ENCODE results near the gene TTC31.
"Not testable (repeated sequence)": the region's sequence is repeated elsewhere in the genome, so short reads cannot be mapped to it uniquely, and the experiment has no call there.

The TTC31 gene

DNA sequence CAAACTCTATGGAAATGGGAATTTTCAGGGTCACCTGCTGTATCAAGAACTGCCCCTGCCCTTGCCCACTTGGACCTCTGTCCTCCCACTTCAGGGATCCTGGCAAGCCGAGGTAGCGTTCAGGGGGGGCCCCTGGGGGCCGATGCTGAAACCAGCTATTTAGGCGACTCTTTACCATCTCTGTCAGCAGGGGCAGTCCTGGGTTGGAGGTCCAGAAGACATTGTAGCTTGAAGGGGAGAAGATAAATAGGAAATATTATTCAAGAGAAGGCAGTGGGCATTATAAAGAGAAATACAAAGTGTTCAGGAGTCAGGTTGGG lies 20.1 kb upstream of the TTC31 start:
- Mint-ChIP-seq H3K9me3 (no peaks in the 10 kb centered on the region), H3K36me3 (ENCODE audit: low read depth) (peaks cover 61% of the 10 kb centered on the region), H3K27me3 (no peaks in the 10 kb centered on the region), H3K4me3 (peak overlapping the region; percentile 99), H3K4me1 (ENCODE audit: low read depth) (peaks cover 38% of the 10 kb centered on the region), H3K27ac (peak overlapping the region; percentile 73)
- DNase-seq, result no peak

DNA sequence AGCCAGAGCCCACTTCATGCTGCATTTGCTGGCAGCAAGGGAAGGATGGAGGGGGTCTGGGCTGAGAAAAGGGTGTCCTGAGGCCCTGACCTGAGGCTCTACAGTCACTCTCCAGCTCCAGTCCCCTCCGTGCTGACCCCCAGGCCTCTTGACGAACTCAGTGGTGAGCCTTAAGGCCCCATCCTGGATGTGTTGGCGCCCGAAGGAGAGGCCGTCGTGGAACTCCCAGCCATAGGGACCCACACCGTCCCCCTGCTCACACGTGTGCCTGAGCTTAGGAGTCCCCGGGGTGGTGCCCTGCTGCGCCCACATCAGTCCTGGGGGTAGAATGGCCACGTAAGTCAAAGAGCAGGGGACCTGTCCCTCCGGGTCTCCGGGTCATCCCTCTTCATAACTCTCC lies 18.5 kb upstream of the TTC31 start:
- no peak for DNase-seq

DNA sequence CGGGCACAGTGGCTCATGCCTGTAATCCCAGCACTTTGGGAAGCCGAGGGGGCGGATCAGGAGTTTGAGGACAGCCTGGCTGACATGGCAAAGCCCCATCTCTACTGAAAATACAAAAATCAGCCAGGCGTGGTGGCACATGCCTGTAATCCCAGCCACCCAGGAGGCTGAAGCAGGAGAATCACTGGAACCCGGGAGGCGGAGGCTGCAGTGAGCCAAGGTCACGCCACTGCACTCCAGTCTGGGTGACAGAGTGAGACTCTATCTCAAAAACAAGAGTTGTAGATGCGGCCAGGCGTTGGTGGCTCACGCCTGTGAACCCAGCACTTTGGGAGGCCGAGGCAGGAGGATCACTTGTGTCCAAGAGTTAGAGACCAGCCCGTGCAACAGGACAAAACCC lies 12.1 kb upstream of the TTC31 start:
- not testable (repeated sequence) for DNase-seq, H3K9me3 Mint-ChIP-seq, H3K27me3 Mint-ChIP-seq
- Mint-ChIP-seq H3K27ac (peak overlapping the region; percentile 91), H3K4me1 (ENCODE audit: low read depth) (peaks cover 31% of the 10 kb centered on the region), H3K36me3 (ENCODE audit: low read depth) (peaks cover 50% of the 10 kb centered on the region), H3K4me3 (peak overlapping the region; percentile 56)

More for the DNA sequence above, 18.5 kb upstream of the TTC31 start:
- Mint-ChIP-seq H3K27ac (peak overlapping the region; percentile 86), H3K4me1 (ENCODE audit: low read depth) (peaks cover 29% of the 10 kb centered on the region), H3K9me3 (no peaks in the 10 kb centered on the region), H3K27me3 (no peaks in the 10 kb centered on the region), H3K36me3 (ENCODE audit: low read depth) (peaks cover 54% of the 10 kb centered on the region), H3K4me3 (peak overlapping the region; percentile 99)

DNA sequence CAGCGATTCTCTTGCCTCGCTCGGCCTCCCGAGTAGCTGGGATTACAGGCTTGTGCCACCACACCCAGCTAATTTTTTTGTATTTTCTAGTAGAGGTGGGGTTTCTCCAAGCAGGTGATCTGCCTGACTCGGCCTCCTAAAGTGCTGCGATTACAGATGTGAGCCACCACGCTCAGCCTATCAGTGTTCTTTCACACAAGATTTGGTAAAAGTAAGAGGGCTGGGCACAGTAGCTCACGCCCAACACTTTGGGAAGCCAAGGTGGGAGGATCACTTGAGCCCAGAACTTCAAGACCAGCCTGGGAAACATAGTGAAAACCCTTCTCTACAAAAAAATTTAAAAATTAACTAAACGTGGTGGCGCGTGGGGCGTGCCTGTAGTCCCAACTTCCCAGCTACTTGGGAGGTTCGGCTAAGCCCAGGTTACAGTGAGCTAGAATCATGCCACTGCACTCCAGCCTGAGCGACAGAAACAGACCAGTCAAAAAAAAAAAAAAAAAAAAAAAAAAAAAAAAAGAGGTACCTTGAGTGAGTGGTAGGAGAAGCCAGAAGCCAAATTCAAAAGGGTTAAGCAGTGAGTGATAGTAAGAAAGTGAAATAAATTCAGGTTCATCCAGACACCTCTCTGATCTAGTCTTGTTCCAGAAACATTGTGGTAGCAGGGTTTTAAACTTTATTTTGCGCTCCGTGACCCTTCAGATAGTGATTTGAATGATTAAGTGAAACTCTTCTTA lies 11.4 kb upstream of the TTC31 start:
- peak overlapping the region; percentile 99 for H3K27ac Mint-ChIP-seq
- H3K36me3 Mint-ChIP-seq (ENCODE audit: low read depth), result peaks cover 55% of the 10 kb centered on the region
- H3K9me3 Mint-ChIP-seq, result no peaks in the 10 kb centered on the region

DNA sequence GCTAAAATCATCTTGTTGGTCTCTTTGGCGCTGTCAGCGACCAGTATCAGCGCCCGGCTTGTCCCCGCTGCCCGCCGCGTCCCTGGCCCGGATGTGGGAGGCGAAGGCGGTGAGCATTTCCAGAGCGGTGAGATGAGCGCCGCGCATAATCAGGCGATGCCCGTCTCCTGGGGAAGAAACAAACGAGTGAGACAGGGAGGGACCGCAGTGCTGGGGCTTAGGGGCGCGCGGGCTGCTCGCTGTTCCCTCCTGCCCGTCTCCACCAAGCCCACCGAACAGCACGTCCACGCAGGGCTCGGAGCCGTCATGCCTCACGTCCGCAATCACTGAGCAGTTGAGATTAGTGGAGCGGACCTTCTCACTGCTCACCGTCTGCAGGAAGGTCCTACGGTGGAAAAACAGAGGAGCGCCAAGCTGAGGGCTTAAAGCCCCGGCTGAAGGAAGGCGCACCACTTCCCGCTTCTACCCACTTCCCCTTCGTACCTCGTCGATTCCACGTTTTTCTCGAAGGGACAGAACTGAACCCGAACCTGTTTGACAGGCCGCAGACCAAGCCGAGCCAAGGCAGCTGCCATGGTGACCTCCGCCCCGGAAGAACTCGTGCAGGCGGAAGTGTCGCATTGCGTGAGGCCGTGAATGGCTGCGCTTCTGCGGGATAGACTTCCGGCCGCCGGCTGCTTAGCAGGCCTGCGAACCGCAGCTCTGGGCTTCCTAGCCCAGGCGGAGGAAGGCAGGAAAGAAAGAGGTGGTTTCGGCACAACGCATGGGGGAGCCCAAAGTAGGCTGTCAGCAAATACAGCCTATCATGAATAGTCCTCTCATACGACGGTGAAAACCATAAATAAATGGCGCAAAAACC lies 10.6 kb upstream of the TTC31 start, which contains the start of gene MRPL53:
Gene MRPL53, minus strand, starts transcription at position 595 of the 859 bp plus-strand sequence. Its CDS starts 20 bp downstream, at position 575.
- Mint-ChIP-seq H3K36me3 (ENCODE audit: low read depth) (peaks cover 63% of the 10 kb centered on the region), H3K4me1 (ENCODE audit: low read depth) (peaks cover 26% of the 10 kb centered on the region), H3K9me3 (no peaks in the 10 kb centered on the region), H3K27me3 (no peaks in the 10 kb centered on the region), H3K4me3 (peak within 1 kb of the TSS; percentile 96), H3K27ac (peak within 1 kb of the TSS; percentile 99)
- peak; percentile 98 for DNase-seq

More for the DNA sequence above, 11.4 kb upstream of the TTC31 start:
- H3K4me3 Mint-ChIP-seq, result peak overlapping the region; percentile 96
- peaks cover 27% of the 10 kb centered on the region for H3K4me1 Mint-ChIP-seq (ENCODE audit: low read depth)
- H3K27me3 Mint-ChIP-seq, result no peaks in the 10 kb centered on the region
- DNase-seq, result no peak

DNA sequence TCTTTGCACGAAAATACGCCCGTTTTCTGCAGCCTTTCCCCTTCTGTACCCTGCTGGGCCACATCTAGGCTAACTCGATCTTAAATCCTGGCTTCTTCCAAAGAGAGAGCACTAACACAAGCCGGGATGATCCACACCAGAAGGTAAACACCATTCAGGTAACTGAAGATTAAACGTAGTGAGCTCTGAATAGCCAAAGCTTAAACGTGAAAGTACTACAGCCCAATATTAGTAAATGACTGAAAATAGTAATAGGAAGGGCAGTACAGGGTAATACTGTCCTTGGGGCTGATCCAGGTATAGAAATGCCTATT lies 10.0 kb upstream of the TTC31 start:
- DNase-seq, result no peak
- peak overlapping the region; percentile 99 for H3K27ac Mint-ChIP-seq
- peak overlapping the region; percentile 96 for H3K4me3 Mint-ChIP-seq
- H3K36me3 Mint-ChIP-seq (ENCODE audit: low read depth), result peaks cover 67% of the 10 kb centered on the region
- H3K4me1 Mint-ChIP-seq (ENCODE audit: low read depth), result peaks cover 26% of the 10 kb centered on the region
- H3K9me3 Mint-ChIP-seq, result no peaks in the 10 kb centered on the region
- H3K27me3 Mint-ChIP-seq, result no peaks in the 10 kb centered on the region

DNA sequence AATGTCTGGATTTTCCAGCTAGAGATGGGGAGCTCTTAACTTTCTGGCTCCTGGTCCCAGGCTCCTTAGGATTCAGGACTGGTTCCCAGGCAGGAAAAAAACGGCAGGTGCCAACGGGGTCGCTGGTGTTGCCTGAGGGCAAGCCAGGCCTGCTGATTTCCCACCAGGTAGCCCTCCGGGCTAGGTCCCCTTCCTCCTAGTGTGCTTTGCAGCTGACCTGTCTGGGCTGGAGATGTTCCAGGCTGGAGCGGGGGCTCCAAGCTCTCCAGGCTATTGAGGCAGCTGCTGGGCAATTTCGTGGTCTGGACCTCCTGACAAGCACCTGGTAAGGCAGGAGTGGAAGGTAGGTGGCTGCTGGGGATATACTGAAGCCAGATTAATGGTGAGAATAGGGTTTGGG lies 8.4 kb upstream of the TTC31 start:
- H3K9me3 Mint-ChIP-seq, result no peaks in the 10 kb centered on the region
- H3K4me3 Mint-ChIP-seq, result no peak overlapping the region
- H3K27me3 Mint-ChIP-seq, result no peaks in the 10 kb centered on the region
- H3K36me3 Mint-ChIP-seq (ENCODE audit: low read depth), result peaks cover 73% of the 10 kb centered on the region
- no peak overlapping the region for H3K27ac Mint-ChIP-seq
- DNase-seq, result no peak
- peaks cover 29% of the 10 kb centered on the region for H3K4me1 Mint-ChIP-seq (ENCODE audit: low read depth)

DNA sequence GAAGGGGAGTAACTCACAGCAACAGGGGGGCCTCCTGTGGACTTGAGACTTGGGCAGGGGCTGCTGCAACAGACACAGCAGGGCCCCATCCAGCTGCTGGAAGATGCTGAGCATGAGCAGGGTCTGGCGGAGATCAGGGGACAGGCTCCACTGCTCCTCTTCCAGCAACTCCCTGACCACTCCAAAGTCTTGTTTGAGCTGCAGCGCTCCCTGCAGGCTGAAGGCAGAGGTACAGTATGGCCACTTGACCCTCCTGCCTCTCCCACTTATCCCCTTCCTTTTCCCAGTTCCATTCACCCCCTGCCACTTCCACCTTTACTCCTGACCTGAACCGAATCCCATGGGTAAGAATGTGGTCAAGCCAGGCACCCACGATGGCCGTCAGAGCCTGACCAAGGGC lies 8.0 kb upstream of the TTC31 start:
- Mint-ChIP-seq H3K4me1 (ENCODE audit: low read depth) (peaks cover 28% of the 10 kb centered on the region), H3K9me3 (no peaks in the 10 kb centered on the region), H3K36me3 (ENCODE audit: low read depth) (peaks cover 75% of the 10 kb centered on the region), H3K27ac (no peak overlapping the region), H3K4me3 (no peak overlapping the region), H3K27me3 (no peaks in the 10 kb centered on the region)
- DNase-seq, result no peak

DNA sequence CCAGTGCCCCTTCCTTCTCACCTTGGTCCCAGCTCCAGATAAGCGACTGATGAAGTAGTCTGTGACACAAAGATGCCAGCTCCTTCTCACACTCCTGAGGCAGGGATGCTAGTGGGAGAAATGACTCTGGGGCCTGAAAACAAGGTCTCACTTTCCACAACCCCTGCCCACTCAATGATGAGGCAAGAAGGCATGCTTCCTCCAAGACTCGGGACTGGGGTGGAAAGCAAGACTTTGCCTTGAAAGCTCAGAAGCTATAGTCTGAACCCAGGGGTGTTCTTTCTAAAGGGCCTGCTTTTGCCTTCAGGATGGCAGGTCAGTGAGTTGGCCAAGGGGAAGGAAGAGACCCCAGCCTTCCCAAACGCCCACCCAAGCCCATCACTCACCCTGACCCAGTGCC lies 1.4 kb upstream of the TTC31 start:
- H3K4me3 Mint-ChIP-seq, result peak overlapping the region; percentile 99
- no peaks in the 10 kb centered on the region for H3K9me3 Mint-ChIP-seq
- no peak for DNase-seq
- H3K27me3 Mint-ChIP-seq, result no peaks in the 10 kb centered on the region
- H3K36me3 Mint-ChIP-seq (ENCODE audit: low read depth), result peaks cover 67% of the 10 kb centered on the region
- peak overlapping the region; percentile 30 for H3K27ac Mint-ChIP-seq
- peaks cover 39% of the 10 kb centered on the region for H3K4me1 Mint-ChIP-seq (ENCODE audit: low read depth)

DNA sequence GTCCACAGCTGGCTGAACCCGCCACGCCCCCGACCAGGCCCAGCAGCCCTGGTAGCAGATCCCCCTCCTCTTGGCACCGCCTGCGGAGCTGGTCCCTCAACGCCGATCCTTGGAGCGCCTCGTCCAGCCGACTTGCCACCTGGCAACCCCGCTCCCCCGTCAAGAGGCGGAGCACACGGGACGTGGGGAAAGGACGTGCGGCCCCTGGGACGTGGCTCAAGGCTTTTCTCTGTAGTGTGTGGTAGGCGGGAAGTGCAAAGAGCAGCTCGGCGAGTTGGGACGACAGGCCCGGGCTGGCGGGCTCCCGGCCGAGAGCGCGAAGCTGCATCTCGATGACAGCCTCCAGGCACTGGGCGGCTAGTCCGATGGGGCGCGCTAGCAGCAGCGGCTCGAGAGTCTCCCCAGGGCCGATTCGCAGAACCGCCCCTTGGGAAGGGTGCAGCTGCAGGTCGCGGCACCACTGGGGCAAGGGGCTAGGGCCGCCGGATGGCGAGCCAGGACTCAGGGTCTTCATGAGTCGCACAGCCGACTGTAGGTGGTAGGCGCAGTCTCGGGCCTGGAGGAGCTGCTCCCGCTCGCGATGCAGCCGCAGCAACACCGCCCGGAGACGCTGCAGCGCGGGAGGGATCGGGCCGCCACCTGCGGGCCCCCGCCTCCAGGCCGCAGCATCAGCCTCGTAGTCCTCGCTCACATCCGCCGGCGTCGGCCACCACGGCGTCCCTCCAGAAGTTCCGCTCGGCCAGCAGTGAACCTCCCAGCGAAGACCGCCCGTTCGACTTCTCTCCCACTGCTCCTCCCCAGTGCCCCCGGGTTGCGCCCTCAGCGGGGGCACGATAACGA lies 700 bp upstream of the TTC31 start:
- H3K27ac Mint-ChIP-seq, result peak overlapping the region; percentile 100
- H3K9me3 Mint-ChIP-seq, result no peaks in the 10 kb centered on the region
- DNase-seq, result no peak
- peak overlapping the region; percentile 99 for H3K4me3 Mint-ChIP-seq
- H3K4me1 Mint-ChIP-seq (ENCODE audit: low read depth), result peaks cover 41% of the 10 kb centered on the region
- no peaks in the 10 kb centered on the region for H3K27me3 Mint-ChIP-seq
- peaks cover 67% of the 10 kb centered on the region for H3K36me3 Mint-ChIP-seq (ENCODE audit: low read depth)

DNA sequence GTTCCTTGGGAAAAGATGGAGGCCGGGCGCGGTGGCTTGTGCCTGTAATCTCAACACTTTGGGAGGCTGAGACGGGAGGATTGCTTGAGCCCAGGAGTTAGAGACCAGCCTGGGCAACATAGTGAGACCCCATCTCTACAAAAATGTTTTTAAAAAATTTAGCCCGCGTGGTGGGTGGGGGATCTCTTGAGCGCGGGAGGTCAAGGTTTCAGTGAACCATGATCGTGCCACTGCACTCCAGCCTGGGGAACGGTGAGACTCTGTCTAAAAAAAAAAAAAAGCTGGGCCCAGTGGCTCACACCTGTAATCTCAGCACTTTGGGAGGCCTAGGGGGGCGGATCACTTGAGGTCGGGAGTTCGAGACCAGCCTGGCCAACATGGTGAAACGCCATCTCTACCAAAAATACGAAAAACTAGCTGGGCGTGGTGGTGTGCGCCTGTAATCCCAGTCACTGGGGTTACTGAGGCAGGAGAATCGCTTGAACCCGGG lies 839 bp downstream of the TTC31 start:
- H3K4me3 Mint-ChIP-seq, result peak overlapping the region; percentile 99
- H3K9me3 Mint-ChIP-seq, DNase-seq, H3K27me3 Mint-ChIP-seq: not testable (repeated sequence)
- H3K27ac Mint-ChIP-seq, result peak overlapping the region; percentile 100
- H3K36me3 Mint-ChIP-seq (ENCODE audit: low read depth), result peaks cover 67% of the 10 kb centered on the region
- peaks cover 41% of the 10 kb centered on the region for H3K4me1 Mint-ChIP-seq (ENCODE audit: low read depth)

DNA sequence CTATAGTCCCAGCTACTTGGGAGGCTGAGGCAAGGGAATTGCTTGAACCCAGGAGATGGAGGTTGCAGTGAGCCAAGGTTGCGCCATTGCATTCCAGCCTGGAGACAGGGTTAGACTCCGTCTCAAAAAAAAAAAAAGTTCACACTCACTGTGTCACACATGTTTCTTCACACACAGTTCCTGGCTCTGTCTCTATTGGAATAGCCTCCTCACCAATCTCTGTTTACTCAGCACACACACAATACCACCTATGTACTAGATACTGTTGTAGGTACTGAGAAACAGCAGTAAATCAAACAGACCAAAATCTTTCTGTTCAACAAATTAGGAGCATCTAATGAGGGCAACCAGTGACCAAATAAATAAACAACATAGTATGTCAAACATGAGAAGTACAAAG lies 3.3 kb downstream of the TTC31 start:
- Mint-ChIP-seq H3K27ac (no peak overlapping the region), H3K36me3 (ENCODE audit: low read depth) (peaks cover 66% of the 10 kb centered on the region), H3K27me3 (no peaks in the 10 kb centered on the region), H3K4me3 (no peak overlapping the region), H3K4me1 (ENCODE audit: low read depth) (peaks cover 24% of the 10 kb centered on the region), H3K9me3 (no peaks in the 10 kb centered on the region)
- no peak for DNase-seq

DNA sequence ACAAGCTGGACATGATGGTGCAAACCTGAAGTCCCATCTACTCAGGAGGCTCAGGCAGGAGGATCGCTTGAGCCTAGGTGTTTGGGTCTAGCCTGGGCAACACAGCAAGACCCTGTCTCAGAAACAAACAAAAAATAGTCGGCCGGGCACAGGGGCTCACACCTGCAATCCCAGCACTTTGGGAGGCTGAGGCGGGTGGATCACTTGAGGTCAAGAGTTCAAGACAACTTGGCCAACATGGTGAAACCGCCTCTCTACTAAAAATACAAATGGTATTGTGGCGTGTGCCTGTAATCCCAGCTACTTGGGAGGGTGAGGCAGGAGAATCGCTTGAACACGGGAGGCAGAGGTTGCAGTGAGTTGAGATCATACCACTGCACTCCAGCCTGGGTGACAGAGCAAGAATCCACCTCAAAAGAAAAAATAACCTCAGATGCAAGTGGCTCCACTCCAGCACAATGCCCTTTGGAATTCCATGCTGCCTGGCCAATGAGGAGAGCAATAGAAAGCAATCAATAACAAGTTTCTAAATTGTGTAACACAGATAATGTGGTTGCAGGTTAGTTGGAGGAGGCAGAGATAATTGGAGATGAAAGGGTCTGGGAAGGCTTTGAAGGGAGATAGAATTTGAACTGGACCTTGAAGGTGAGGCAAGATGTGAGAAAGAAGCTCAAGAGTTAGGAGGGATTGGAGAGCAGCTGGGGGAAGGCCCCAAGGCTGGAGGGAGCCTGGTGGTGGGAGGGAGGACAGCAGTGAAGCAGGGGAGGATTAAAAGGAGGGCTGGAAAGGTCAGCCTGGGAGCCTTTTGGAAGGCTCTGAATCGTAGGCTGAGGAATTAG lies 6.0 kb downstream of the TTC31 start:
- Mint-ChIP-seq H3K9me3 (no peaks in the 10 kb centered on the region), H3K27ac (no peak overlapping the region), H3K4me1 (ENCODE audit: low read depth) (peaks cover 10% of the 10 kb centered on the region), H3K4me3 (no peak overlapping the region), H3K36me3 (ENCODE audit: low read depth) (peaks cover 74% of the 10 kb centered on the region), H3K27me3 (no peaks in the 10 kb centered on the region)
- no peak for DNase-seq

DNA sequence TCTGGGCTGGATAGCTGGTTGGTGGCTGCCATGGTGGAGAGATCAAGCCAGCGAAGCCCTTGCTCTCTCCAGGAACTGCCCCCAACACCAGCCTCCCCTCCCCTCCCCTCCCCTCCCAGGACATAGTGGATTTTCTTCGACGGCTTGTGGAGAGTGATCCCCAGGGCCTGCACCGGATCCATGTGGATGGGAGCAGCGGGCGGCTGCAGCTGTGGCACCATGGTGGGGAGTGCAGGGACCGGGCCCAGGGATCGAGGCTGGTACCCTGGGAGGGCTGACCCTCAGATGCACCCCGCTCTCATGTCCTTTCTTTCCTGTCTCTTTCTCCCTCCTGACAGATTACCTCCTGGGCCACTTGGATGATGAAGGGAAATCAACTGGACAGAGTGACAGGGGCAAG lies 7.0 kb downstream of the TTC31 start:
- Mint-ChIP-seq H3K27ac (no peak overlapping the region), H3K36me3 (ENCODE audit: low read depth) (peaks cover 78% of the 10 kb centered on the region)

More for the DNA sequence above, 7.0 kb downstream of the TTC31 start:
- no peak overlapping the region for H3K4me3 Mint-ChIP-seq
- H3K27me3 Mint-ChIP-seq, result no peaks in the 10 kb centered on the region
- no peak for DNase-seq
- H3K9me3 Mint-ChIP-seq, result no peaks in the 10 kb centered on the region
- peaks cover 7% of the 10 kb centered on the region for H3K4me1 Mint-ChIP-seq (ENCODE audit: low read depth)
